ENCODE data around the gene SH2D4B.

The SH2D4B gene

DNA sequence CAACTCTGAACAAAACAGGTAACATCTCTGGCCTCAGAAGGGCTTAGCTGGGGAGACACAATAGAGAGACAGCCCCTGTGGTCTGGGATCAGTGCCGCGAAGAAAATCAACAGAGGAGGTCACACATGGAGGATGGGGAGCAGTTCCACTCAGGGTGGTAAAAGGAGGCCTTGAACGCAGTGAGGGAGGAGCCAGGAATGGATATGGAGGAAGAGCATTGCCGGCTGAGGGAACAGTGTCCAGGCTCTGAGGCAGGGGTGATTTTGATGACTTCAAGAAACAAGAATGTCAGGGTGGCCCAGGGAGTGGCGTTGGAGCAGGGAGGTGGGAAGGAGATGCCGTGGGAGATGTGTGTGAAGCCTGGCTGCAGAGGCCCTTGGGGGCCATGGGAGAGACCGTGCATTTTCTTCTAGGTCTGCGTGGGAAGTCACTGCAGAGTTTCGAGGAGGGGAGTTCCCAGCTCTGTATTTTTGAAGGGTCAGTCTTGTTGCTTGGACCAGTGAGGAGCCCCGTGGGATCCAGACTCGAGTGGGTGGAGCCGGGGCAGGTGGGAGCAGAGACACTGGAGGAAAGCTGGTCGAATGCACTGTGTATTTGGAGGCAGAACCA lies 35.7 kb upstream of the SH2D4B start:
- TF ChIP-seq CTCF (IDR thresholded peaks at IDR 0.05): no peak

- no peak for TF ChIP-seq CTCF (IDR thresholded peaks at IDR 0.05)
Observed at GRCh38 chr10:80502621-80503583, 34.8 kb upstream of the SH2D4B start.

DNA sequence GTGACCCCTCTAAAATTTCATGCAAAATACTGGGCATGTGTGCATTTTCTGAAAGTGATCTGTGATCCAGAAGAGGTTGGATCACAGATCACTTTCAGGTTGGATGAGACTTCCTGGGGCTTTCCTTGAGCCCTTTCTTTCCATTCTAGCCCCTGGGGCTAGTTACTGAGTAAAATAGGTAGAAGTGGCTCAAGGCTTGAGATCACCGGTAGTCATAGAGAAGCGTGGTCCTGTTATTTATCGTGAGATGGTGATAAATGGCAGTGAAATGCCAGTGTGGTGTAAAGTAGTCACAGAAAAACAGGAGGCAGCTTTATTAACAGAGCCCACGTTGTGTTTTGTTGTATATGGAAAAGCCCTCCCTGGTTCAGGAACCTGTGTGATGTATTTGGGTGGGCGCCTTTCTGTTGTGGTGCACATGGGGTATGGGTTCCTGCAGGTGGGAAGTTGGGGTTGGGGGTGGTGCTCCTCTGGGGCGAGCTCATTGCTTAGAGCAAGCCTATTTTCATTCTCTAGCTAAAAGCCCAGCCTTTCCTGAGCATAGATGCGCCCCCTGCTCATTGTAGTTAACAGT lies 34.0 kb upstream of the SH2D4B start:
- TF ChIP-seq CTCF (IDR thresholded peaks at IDR 0.05): no peak

- TF ChIP-seq CTCF (IDR thresholded peaks at IDR 0.05): no peak
Observed at GRCh38 chr10:80504158-80504811, 33.4 kb upstream of the SH2D4B start.

GRCh38 chr10:80504897-80505465 lies 32.7 kb upstream of the SH2D4B start:
- TF ChIP-seq CTCF (IDR thresholded peaks at IDR 0.05): no peak

DNA sequence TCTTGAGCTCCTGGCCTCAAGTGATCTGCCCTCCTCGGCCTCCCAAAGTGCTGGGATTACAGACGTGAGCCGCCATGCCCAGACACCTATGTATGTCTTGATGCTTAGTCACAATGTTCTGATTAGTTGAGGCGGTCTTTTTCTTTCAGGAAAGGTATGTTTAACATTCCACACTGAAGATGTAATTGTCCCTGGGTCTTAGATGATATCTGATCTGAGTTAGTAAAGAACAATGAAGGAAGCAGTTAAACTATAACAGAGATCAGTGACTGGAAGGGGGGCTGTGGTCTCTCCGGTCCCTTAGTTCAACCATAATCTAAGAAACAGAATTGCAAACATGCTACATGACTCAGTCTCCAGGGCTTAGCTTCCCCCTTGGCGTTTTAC lies 31.5 kb upstream of the SH2D4B start:
- TF ChIP-seq CTCF (IDR thresholded peaks at IDR 0.05): no peak

DNA sequence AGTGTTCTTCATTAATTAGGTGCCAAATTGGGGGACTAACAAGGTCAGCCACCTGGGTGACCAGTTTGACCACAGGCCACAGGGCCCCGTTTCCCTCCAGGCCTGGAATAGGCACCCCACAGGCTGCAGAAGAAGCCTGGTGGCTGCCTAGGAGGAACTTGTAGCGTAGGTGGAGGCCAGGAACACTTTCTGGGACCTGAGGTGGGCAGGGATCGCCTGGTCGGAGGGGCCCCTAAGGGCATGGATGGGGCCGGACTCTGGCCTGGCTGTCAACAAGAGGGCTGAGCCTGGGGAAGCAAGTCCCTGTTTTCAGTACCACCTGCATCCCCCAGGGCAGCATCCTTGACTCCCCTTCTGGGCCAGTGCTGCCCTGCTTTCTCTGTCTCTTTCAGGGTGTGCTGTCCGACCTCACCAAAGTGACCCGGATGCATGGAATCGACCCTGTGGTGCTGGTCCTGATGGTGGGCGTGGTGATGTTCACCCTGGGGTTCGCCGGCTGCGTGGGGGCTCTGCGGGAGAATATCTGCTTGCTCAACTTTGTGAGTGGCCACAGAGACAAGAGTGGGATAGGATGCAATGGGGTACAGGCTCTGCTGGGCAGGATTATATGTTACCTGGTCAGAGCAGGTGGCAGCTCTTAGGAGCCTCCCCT lies 30.7 kb upstream of the SH2D4B start:
- no peak for TF ChIP-seq CTCF (IDR thresholded peaks at IDR 0.05)
